ENCODE results near the gene RFX2.
"Not testable (repeated sequence)": the region's sequence is repeated elsewhere in the genome, so short reads cannot be mapped to it uniquely, and the experiment has no call there.

The RFX2 gene

GRCh38 chr19:5990289-5990797 is 120.0 kb downstream of the RFX2 start:
- DNase-seq (ENCODE audit: low read depth): no peak

DNA sequence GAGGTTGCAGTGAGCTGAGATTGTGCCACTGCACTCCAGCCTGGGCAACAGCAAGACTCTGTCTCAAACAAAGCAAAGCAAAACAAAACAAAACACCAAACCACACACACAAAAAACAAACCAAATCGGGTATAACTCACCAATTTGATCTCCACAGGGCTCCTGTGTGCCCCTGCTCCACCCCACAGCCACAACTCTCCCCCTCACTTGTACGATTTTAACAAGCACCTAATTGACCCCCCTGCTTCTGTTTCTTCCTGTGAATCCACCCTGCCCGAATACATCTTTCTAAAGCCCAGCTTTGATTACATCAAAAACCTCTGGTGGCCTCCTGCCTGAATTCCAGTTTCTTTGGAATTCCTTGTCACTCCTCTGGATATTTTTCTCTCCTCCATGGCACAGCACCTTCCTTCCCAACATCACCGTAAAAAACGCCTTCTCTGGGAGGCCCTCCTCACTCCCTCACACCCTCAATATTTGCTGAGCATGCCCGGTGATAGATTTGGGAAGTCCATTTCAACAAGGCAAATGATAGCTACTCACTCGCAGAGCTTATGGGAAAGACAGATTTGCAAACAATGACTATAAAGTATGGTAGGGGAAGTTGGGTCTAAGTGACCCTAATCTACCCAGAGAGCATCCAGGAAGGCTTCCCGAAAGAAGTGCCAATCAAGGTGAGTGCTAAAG is 120.8 kb downstream of the RFX2 start:
- no peak for DNase-seq (ENCODE audit: low read depth)

- DNase-seq (ENCODE audit: low read depth): no peak
Observed at GRCh38 chr19:5988517-5989387, 121.5 kb downstream of the RFX2 start.

DNA sequence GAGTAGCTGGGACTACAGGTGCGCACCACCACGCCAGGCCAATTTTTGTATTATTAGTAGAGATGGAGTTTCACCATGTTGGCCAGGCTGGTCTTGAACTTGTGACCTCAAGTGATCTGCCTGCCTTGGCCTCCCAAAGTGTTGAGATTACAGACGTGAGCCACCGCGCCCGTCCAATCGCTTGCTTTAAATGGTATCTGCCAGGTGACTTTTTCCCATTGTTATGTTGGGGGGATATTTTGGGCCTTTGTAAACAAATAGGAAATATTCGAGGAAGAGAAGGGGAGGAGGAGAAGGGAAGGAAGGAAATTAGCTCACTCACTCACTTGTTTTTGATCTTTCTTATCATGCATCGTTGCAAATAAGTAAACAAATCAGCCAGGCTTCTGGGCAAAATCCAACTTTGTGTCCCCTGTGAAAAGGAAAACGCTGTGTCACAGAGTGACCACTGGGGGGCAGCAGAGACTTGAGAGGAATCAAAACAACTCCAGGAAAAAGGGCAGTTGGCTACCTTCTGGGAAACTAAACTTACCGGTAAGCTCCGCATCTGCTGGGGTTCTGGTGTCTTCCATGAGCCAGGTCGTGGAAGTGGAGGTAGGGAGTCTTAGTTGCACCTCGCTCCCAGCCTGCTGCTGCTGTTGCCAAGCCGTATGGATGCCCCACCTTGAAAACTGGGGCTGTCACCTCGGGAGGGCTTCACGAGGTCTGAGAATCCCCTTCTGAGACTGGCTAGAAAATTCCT is 123.1 kb downstream of the RFX2 start:
- peak; percentile 57 for DNase-seq (ENCODE audit: low read depth)

DNA sequence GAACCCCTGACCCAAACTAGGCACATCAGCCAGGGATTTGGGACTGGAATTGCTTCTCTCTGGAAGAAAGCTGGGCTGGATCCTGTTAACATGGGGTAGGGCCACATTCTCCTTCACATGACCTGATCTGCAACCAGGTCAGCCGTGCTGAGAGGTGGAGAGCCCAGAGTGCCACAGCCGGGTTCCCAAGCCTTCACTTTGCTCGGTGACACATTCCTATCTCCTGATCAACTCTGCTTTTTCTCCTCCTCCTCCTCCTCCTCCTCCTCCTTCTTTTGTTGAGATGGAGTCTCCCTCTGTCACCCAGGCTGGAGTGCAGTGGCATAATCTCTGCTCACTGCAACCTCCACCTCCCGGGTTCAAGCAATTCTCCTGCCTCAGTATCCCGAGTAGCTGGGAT is 124.5 kb downstream of the RFX2 start:
- not testable (repeated sequence) for DNase-seq (ENCODE audit: low read depth)

DNA sequence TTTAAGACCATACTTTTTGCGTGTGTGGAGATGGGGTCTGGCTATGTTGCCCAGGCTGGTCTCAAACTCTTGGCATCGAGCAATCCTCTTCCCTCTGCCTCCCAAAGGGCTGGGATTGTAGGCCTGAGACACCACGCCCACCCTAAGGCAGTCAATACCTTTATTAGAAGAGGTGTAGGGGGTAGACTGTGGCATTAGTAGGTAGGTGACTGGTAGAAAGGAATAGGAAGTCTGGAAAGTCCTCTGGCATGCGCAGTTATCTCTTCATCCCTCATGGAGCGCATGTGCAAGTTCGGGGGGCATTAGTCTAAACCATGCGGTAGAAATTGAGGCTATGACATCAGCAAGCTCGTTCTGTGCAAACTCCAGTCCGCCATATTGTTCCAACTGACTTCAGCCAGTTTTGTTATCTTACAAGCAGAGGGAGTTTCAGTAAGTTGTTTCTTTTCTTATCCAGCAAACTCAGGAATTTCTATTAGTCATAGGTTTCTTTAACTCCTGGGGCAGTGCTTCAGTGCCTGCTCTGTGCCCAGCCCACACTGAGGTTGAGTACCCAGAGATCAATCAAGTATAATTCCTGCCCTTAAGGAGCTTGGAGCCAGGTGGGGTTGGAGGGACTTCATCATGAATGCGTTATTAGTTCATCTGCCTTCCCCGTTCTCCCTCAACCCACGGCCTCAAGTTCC is 125.1 kb downstream of the RFX2 start:
- DNase-seq (ENCODE audit: low read depth): no peak

GRCh38 chr19:5984600-5984999 is 125.7 kb downstream of the RFX2 start:
- no peak for DNase-seq (ENCODE audit: low read depth)

DNA sequence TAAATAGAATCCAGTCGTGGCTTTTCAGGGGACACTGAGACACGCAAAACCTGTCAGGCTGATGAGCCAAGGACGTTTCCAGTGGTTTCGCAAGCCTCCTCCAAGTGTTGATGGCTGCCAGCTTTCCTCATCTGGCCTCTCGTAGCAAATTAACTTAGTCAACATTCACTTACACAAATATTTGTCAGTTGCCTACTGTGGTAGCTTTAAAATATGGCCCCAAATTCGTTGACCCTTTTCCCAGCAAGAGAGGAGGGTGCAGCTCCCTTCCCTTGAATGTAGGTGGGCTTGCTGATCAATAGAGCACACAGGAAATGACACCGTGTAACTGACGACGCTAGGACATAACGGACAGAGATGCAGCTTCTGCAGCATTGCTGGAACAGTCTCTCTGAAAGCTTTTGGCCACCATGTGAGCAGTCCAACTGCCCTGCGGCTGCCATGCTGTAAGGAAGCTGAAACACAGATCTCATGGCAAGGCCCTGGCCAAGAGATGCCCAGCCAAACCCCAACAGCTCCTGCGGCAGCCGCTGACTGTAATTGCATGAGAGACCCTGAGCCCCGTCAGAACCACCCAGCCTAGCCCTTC is 126.8 kb downstream of the RFX2 start:
- no peak for DNase-seq (ENCODE audit: low read depth)

DNA sequence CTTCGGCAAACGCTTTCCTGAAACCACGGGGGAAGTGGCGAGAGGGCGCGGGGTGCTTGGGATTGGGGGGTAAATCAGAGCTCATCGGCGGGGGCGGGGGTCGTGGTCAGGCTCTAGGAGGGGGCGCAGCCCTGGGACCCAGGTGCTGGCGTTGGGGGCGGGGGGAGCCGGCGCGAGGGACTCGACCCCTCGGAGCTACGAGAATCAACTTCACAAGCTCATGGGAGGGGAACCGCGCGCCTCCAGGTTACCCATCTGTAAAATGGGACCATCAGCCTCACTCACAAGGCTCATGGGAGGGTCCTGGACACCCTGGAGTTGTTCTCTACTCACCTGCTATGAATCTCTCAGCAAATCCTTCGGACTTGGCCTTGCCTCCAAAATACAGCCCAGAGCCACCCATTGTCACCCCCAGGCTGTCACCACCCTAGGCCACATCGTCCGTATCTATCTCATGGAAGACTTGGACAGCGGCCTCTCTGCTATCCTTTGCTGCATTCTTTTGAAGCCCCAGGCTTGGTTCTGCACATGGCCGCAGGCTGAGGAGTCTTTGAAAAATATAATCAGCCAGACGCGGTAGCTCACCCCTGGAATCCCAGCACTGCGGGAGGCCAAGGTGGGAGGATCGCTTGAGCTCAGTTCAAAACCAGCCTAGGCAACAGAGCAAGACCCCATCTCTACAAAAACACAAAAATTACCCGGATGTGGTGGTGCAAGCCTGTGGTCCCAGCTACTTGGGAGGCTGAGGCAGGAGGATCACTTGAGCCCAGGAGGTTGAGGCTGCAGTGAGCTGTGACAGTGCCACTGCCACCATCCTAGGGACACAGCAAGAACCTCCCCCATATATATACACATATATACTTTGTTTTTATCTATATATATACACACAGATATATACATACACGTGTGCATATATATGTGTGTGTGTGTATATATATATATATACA is 131.4 kb downstream of the RFX2 start:
- DNase-seq (ENCODE audit: low read depth): no peak

DNA sequence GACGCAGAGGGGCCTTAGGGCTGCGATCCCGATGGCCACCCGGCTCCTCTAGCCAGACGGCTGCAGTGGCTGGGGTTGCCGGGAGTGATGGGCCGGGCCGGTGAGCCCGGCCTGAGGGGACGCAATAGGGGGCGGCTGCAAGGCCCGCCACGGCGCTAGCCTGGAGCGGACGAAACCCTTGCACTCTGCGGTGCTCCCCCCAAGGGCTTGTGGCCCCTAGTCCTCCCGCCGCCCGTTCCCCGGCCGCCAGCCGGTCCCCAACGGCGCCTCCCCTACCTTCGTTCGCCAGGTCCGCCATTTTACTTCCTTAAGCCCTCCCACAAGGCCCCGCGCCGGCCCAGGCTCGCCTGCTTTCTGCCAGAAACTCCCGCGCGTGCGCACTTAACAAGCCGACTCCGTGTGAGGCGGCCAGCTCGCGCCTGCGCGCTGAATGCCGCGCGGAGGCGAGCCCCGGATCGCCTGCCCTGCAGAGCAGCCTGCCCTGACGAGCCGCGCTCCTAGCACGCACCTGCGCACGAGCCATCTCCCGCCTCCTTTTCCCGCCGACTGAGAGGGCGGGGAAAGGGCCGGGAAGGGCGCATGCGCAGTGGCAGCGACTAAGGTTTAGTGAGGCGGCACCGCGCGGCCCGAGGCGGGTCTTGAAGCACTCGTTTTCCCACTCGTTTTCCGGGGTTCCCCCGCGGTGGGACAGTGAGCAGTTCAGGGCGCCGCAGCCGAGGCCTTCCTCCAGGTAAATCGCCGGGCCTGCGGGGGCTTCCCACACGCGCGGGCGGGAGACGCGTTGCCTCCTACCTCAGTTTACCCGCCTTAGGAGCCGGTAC is 132.3 kb downstream of the RFX2 start, which contains the start of gene RANBP3:
Gene RANBP3 (minus strand): TSS at position 356 of the 821 bp plus-strand sequence. CDS start 58 bp downstream, at position 298.
- DNase-seq (ENCODE audit: low read depth): peak; percentile 99

GRCh38 chr19:5977222-5977784 is 133.0 kb downstream of the RFX2 start:
- DNase-seq (ENCODE audit: low read depth): no peak

DNA sequence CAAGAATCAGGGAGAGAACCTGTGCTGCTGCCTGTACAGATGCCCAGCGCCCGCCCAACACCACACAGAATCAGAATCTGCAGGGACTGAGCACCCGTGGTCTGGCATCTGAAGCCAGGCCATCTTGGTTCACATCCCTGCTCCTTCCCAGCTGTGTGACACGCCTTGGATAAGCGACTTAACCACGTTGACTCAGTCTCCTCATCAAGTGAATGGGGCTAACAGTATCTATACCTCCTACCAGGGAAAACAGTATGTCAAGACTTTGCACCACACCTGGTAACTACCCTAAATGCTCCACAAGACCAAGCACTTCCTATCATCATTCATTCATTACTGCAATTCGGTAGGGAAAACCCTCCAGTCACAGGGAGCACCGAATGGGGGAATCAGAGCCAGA is 133.5 kb downstream of the RFX2 start:
- DNase-seq (ENCODE audit: low read depth): no peak

DNA sequence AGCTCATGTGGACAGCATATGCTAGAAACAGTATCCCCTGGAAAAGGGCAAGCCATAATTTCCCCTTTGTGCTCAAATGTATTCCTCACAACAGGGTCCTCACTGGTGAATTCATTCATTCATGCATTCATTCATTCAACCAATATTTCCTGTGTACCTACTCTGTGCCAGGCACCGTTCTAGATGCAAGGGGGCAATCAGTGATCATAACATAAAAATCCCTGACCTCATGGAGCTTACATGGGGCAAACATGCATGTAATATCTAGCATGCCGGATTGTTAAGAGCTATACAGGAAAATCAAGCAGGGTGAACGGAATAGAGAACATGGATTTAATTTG is 134.9 kb downstream of the RFX2 start:
- no peak for DNase-seq (ENCODE audit: low read depth)

DNA sequence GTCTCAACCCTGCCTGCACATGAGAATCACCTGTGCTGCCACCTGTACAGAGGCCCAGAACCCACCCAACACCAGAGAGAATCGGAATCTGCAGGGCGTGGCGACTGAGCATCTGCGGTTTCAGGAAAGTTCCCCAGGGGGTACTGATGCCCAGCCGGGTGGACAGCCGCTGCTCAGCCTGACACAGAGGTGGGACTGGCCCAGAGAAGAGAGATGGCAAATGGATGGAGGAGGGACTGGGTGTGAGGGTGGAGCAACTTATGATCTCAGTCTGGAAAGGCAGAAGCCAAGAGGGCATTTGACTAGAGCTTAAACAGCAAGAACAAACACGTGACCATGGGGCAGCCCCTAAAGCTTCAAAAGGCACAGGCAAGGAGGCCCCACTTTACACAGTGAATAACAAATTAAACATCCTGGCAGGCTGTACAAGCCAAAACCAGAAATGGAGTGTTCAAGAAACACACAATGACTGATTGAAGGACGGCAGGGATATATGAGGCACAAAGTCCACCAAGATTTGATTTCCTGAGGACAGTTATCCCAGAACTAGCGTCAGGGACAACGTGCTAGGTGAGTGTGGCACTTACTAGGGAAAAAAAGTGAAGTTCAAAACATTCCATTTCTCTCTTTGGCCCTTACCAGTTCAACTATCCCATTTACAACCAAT is 135.4 kb downstream of the RFX2 start:
- DNase-seq (ENCODE audit: low read depth): no peak

DNA sequence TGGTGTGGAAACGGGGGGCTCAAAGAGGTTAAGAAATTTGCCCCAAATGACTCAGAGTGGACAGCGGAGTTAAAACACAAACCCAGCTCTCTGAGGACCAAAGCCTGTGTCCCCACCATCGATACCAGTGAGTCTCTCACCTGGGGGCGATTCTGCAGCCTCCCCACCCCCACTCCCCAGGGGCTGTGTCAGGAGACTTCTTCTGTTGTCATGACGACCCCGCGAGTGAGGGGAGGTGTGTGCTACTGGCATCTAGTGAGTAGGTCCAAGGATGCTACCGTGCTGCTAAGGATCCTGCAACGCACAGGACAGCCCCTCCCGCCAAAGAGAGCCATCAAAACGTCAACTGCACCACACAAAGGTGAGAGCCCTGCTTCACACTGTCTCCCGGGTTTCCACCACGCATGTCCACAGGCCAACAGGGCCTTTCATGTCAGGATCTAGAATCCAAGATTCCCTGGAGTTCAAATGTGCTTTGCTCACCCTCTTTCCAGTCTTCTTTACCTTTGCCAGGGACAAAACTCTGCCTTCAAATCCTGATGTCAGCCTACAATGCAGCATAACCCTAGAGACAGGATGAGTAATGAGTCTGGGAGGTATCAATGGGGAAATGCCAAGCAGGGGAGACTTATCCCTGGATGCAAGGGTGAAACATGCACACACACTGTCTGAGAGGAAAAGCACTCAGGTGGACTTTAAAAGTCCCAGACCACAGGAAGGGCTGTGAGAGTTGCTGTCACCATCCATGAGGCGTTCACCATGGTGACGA is 136.2 kb downstream of the RFX2 start:
- no peak for DNase-seq (ENCODE audit: low read depth)

DNA sequence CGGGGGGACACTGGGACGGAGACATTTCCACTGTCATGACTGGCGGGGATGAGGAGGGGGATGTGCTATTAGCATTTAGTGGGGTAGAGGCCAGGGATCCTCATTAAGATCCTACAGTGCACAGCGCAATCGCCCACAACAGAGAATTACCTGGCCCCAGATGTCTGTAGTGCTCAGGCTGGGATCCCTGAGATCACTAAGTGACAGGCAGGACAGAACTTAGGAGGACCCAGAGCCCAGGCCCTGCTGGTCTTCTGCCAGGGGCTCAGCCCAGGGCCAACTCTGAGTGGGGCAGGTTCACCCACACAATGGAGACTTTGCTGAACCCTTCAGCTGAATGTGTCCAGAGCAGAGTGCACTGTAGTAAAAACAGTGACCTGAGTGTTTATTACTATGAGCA is 136.9 kb downstream of the RFX2 start:
- no peak for DNase-seq (ENCODE audit: low read depth)

DNA sequence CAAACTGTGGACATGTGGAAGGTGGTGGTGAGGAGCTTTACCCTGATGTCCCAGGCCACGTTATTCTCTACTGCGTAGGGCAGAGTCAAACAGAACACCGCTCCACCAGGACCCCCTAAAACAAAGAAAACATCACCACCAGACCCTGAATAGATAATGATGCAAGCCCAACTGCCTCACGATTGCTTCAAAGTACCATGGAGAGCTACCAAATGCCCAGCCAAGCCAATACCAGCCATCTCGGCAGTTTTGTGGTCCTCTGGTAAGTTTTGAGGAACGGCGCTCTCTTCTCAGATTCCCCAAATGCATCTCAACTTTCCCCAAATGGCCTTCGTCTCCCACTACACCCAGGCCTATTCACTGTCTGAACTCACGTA is 138.0 kb downstream of the RFX2 start:
- DNase-seq (ENCODE audit: low read depth): no peak

Measured in stimulated activated CD4-positive, alpha-beta T cell treated with anti-CD3 and anti-CD28 coated beads, Interleukin-2, amount 100 ng/mL, for 4 hours (primary cell).